ENCODE results near the gene SMIM34.
"Not testable (repeated sequence)": the region's sequence is repeated elsewhere in the genome, so short reads cannot be mapped to it uniquely, and the experiment has no call there.

Gene SMIM34

DNA sequence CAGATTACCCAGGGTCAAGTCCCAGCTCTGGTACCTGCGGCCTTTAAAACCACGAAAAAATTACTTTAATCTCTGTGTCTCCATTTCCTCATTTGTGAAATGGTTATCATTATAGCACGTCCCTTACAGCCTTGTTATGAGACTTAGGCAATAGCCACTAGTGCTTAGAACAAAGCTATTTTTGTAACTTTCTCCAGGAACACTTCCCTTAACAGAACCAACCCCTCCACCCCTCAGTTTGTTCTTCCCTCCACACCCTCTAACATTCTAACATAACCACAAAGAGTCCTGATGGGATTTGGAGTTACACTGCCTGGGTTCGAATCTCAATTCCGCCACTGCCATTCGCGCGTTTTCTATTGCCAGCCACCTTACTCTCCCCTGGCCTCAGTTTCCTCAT, 49.3 kb downstream of the SMIM34 start:
- not testable (repeated sequence) for DNase-seq (ENCODE audit: extremely low read depth in 1 of 2, low read depth in 1 of 2)

DNA sequence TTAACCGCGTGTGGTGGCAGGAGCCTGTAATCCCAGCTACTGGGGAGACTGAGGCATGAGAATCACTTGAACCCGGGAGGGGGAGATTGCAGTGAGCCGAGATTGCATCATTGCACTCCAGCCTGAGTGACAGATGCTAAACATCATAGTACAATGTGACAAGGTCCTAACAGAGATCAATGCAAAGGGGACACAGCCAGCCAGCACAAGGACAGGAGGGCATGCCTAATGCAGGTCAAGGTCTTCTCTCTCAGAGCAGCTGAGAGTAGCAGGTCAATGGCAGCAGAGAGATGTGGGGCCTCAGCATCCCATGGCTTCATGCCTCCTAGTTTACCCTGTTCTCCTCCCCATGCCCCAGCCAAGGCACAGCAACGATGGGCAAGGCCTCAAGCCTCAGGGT, 51.4 kb downstream of the SMIM34 start:
- DNase-seq (ENCODE audit: extremely low read depth in 1 of 2, low read depth in 1 of 2), result no peak

DNA sequence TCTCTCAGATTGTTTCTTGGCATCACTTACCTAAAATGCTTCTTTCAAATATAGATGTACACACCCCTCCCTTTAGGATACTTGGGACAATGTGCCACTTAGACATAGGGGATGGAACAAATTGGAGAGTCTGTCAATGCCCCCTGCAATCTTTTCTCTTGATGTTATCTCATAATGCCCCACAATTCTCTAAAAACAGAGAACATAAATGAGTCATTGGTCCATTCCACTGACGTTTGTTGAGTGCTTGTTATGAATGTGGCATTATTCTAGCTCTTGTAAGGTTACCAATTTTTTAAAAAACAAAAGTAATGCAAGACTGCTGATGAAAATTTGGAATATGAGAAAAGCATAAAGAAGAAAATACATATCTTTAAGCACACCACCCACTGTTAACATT, 54.0 kb downstream of the SMIM34 start:
- DNase-seq (ENCODE audit: extremely low read depth in 1 of 2, low read depth in 1 of 2), result no peak
